H1 (cell line): ENCODE data around the gene ARHGAP28. TPM values are rescaled to one million over a fixed set of nuclear protein-coding genes. Genes with fewer than 3 reads are reported as not detected.

ENCODE experiments used
- CTCF ChIA-PET: fragments of 300-600 bp; sonication (Branson Sonifier 250); formaldehyde crosslinking; loops from one replicate; lab custom pipeline; 2021; ENCODE audit not compliant: partially characterized antibody; lab: Charles Lee
- POLR2A ChIA-PET: fragments of 300-600 bp; sonication (Branson Sonifier 250); formaldehyde crosslinking; loops from one replicate; lab custom pipeline; 2021; ENCODE audit warnings: inconsistent platforms; ENCODE audit not compliant: partially characterized antibody; lab: Charles Lee
- DNase-seq, 2 experiments: peaks; one replicate each; pipeline versions ENCODE4 v3.0.0 to v3.0.0-alpha.2; 2010 to 2022; ENCODE audit warnings: low spot score in 2 of 2, low read depth in 1 of 2, mixed read lengths in 1 of 2
- FAIRE-seq: peaks from 2 replicates; lab custom pipeline; 2011; peaks lifted over from hg19 to GRCh38; lab: Jason Lieb, UNC
- H2AFZ ChIP-seq: 2 replicates; pipeline ENCODE4 v1.8.1; 2012; ENCODE audit warnings: low read length, inconsistent platforms
- H2AK5ac ChIP-seq: 2 replicates; pipeline ENCODE4 v1.6.1; 2013; ENCODE audit warnings: low read depth, low read length
- H2BK120ac ChIP-seq: replicated peaks from 2 replicates; pipeline ENCODE3; 2013; ENCODE audit warnings: low read depth, low read length, inconsistent platforms
- H2BK12ac ChIP-seq: 2 replicates; pipeline ENCODE4 v1.6.1; 2013; ENCODE audit warnings: low read depth, low read length
- H2BK15ac ChIP-seq: 2 replicates; pipeline ENCODE4 v1.6.1; 2013; ENCODE audit warnings: low read length
- H2BK20ac ChIP-seq: 2 replicates; pipeline ENCODE4 v1.6.1; 2013; ENCODE audit warnings: low read length
- H2BK5ac ChIP-seq: 2 replicates; pipeline ENCODE4 v1.6.1; 2013; ENCODE audit warnings: low read depth, low read length
- H3K14ac ChIP-seq: 2 replicates; pipeline ENCODE4 v1.6.1; 2013; ENCODE audit warnings: inconsistent platforms; ENCODE audit not compliant: insufficient read length
- H3K18ac ChIP-seq: 2 replicates; pipeline ENCODE4 v1.6.1; 2013; ENCODE audit warnings: low read length; ENCODE audit errors: extremely low read depth
- H3K23ac ChIP-seq: 2 replicates; pipeline ENCODE4 v1.6.1; 2013; ENCODE audit warnings: inconsistent platforms; ENCODE audit not compliant: insufficient read length
- H3K23me2 ChIP-seq: 2 replicates; pipeline ENCODE4 v1.6.1; 2013; ENCODE audit warnings: low read depth, low read length
- H3K27ac ChIP-seq: 2 replicates; pipeline ENCODE4 v1.6.1; 2011; ENCODE audit warnings: low read depth, low read length, inconsistent platforms
- H3K27me3 ChIP-seq, 4 experiments: replicated peaks in 1 of 4; 1 replicate in 1 of 4; 2 replicates in 3 of 4; pipeline versions ENCODE4 v1.6.1 to v1.8.1; 2011 to 2013; ENCODE audit warnings: low read length in 3 of 4, mild to moderate bottlenecking in 3 of 4, inconsistent platforms in 2 of 4, mixed read lengths in 2 of 4, moderate library complexity in 1 of 4; ENCODE audit not compliant: control insufficient read depth in 3 of 4, insufficient read depth in 3 of 4; ENCODE audit errors: extremely low read depth in 1 of 4
- H3K36me3 ChIP-seq, 4 experiments: 2 replicates each; pipeline versions ENCODE4 v1.6.1 to v1.8.1; 2011 to 2013; ENCODE audit warnings: mild to moderate bottlenecking in 4 of 4, low read length in 3 of 4, moderate library complexity in 2 of 4, control low read depth in 1 of 4, inconsistent platforms in 1 of 4; ENCODE audit not compliant: insufficient read depth in 4 of 4, control insufficient read depth in 2 of 4
- H3K4ac ChIP-seq: replicated peaks from 2 replicates; pipeline ENCODE3; 2013; ENCODE audit warnings: low read length, low read depth, mixed read lengths, inconsistent platforms; ENCODE audit not compliant: insufficient read length
- H3K4me1 ChIP-seq, 4 experiments: replicated peaks in 1 of 4; 1 replicate in 1 of 4; 2 replicates in 3 of 4; pipeline versions ENCODE4 v1.6.1 to v1.8.1; 2011 to 2013; ENCODE audit warnings: low read length in 3 of 4, inconsistent platforms in 2 of 4, mixed read lengths in 1 of 4; ENCODE audit not compliant: insufficient read depth in 4 of 4, control insufficient read depth in 3 of 4
- H3K4me2 ChIP-seq, 2 experiments: 2 replicates each; pipeline versions ENCODE4 v1.6.1 to v1.8.1; 2011 to 2013; ENCODE audit warnings: low read depth in 2 of 2, low read length in 2 of 2, control low read depth in 1 of 2, inconsistent platforms in 1 of 2, mild to moderate bottlenecking in 1 of 2; ENCODE audit not compliant: insufficient read depth in 1 of 2
- H3K4me3 ChIP-seq, 4 experiments: fragments of 200-600, 300-600 bp in 1 of 4; sonication (generic), shearing (Covaris generic), sonication (Bioruptor Twin) in 1 of 4; 2 replicates each; pipeline versions ENCODE4 v1.5.1 to v1.8.1; 2011 to 2016; ENCODE audit warnings: low read length in 4 of 4, low read depth in 3 of 4, control low read depth in 2 of 4, inconsistent platforms in 2 of 4, mild to moderate bottlenecking in 2 of 4, mixed read lengths in 1 of 4, moderate library complexity in 1 of 4; ENCODE audit not compliant: insufficient read depth in 2 of 4; ENCODE audit errors: extremely low read depth in 1 of 4
- H3K56ac ChIP-seq: replicated peaks from 2 replicates; pipeline ENCODE3; 2013; ENCODE audit warnings: low read depth, mild to moderate bottlenecking, mixed read lengths, low read length, inconsistent platforms; ENCODE audit not compliant: insufficient read length
- H3K79me1 ChIP-seq: 2 replicates; pipeline ENCODE4 v1.6.1; 2013; ENCODE audit warnings: low read depth, low read length, control low read depth
- H3K79me2 ChIP-seq, 2 experiments: 2 replicates each; pipeline versions ENCODE4 v1.6.1 to v1.8.1; 2012 to 2013; ENCODE audit warnings: low read length in 2 of 2, mild to moderate bottlenecking in 2 of 2, inconsistent platforms in 1 of 2; ENCODE audit not compliant: insufficient read depth in 2 of 2, control insufficient read depth in 1 of 2
- H3K9ac ChIP-seq, 4 experiments: replicated peaks in 1 of 4; 1 replicate in 1 of 4; 2 replicates in 3 of 4; pipeline versions ENCODE4 v1.6.1 to v1.8.1; 2011 to 2013; ENCODE audit warnings: low read depth in 3 of 4, low read length in 3 of 4, control low read depth in 2 of 4, mild to moderate bottlenecking in 2 of 4, moderate library complexity in 2 of 4, inconsistent platforms in 1 of 4; ENCODE audit errors: extremely low read depth in 1 of 4
- H3K9me3 ChIP-seq, 2 experiments: 2 replicates each; pipeline versions ENCODE4 v1.6.1 to v1.8.1; 2012 to 2013; ENCODE audit warnings: mild to moderate bottlenecking in 2 of 2, moderate library complexity in 2 of 2, control low read depth in 1 of 2, inconsistent platforms in 1 of 2, low read depth in 1 of 2, low read length in 1 of 2, mixed read lengths in 1 of 2; ENCODE audit not compliant: insufficient read depth in 2 of 2
- H4K20me1 ChIP-seq, 2 experiments: replicated peaks in 1 of 2; 2 replicates each; pipeline versions ENCODE3 to v1.8.1; 2011 to 2013; ENCODE audit warnings: inconsistent platforms in 2 of 2, low read length in 2 of 2, mild to moderate bottlenecking in 1 of 2; ENCODE audit not compliant: insufficient read depth in 2 of 2, control insufficient read depth in 1 of 2
- H4K5ac ChIP-seq: 2 replicates; pipeline ENCODE4 v1.6.1; 2013; ENCODE audit warnings: low read length, low read depth, mixed read lengths, inconsistent platforms; ENCODE audit not compliant: insufficient read length
- H4K8ac ChIP-seq: 2 replicates; pipeline ENCODE4 v1.8.0; 2013; ENCODE audit warnings: mild to moderate bottlenecking, moderate library complexity, low read length, inconsistent platforms; ENCODE audit not compliant: insufficient read depth; ENCODE audit errors: extremely low read depth
- H4K91ac ChIP-seq: replicated peaks from 2 replicates; pipeline ENCODE3; 2013; ENCODE audit warnings: low read length, mixed read lengths, inconsistent platforms; ENCODE audit not compliant: insufficient read length
- BACH1 ChIP-seq: IDR thresholded peaks from 2 replicates; pipeline ENCODE4 v1.6.1; 2012; ENCODE audit warnings: low read length, improper control_type of control experiment
- NANOG ChIP-seq: IDR thresholded peaks from 2 replicates; pipeline ENCODE4 v1.6.1; 2011; ENCODE audit warnings: low read length, low read depth, mild to moderate bottlenecking, inconsistent platforms; ENCODE audit not compliant: insufficient read depth, poor library complexity, severe bottlenecking
- POLR2A ChIP-seq, 2 experiments: IDR thresholded peaks; 1 replicate in 1 of 2; 2 replicates in 1 of 2; pipeline ENCODE4 v1.6.1; 2011; ENCODE audit warnings: low read depth in 2 of 2, low read length in 2 of 2, mild to moderate bottlenecking in 2 of 2; ENCODE audit errors: control extremely low read depth in 1 of 2
- RAD21 ChIP-seq, 2 experiments: IDR thresholded peaks in 1 of 2; conservative IDR thresholded peaks in 1 of 2; 2 replicates each; pipeline ENCODE4 v1.6.1; 2011; ENCODE audit warnings: low read depth in 2 of 2, low read length in 2 of 2, improper control_type of control experiment in 1 of 2, inconsistent platforms in 1 of 2, mild to moderate bottlenecking in 1 of 2, moderate library complexity in 1 of 2
- RBBP5 ChIP-seq: IDR thresholded peaks from 2 replicates; pipeline ENCODE4 v1.7.1; 2012; ENCODE audit warnings: low read depth, mild to moderate bottlenecking, inconsistent platforms, low read length, moderate library complexity, borderline replicate concordance
- RFX5 ChIP-seq: IDR thresholded peaks from 2 replicates; pipeline ENCODE4 v1.6.1; 2011; ENCODE audit warnings: low read depth, low read length, improper control_type of control experiment, borderline replicate concordance
- RNF2 ChIP-seq: fragments of 200-900, 300-1000 bp; sonication (generic); IDR thresholded peaks from 2 replicates; pipeline ENCODE4 v1.7.1; 2016; ENCODE audit warnings: borderline replicate concordance, low read depth, mild to moderate bottlenecking, antibody characterized with exemption, low read length; ENCODE audit not compliant: poor library complexity, severe bottlenecking; ENCODE audit errors: missing control alignments
- TCF12 ChIP-seq: IDR thresholded peaks from 2 replicates; pipeline ENCODE4 v1.6.1; 2011; ENCODE audit warnings: low read depth, mild to moderate bottlenecking, low read length
- WGBS, 2 experiments: shearing (Covaris generic) in 1 of 2; methylation state at CpG; one replicate each; pipeline versions ENCODE4 v1.1.6 to v1.1.7; 2013 to 2015; ENCODE audit warnings: low lambda C conversion rate in 2 of 2, mixed read lengths in 2 of 2, inconsistent platforms in 1 of 2, low coverage in 1 of 2, missing lambda C conversion rate in 1 of 2; ENCODE audit not compliant: insufficient replicate concordance in 2 of 2, insufficient coverage in 1 of 2, insufficient read length in 1 of 2; ENCODE audit errors: extremely low coverage in 1 of 2, missing lambda C conversion rate in 1 of 2; 5-methylcytosine and 5-hydroxymethylcytosine counted together
- polyA plus RNA-seq, 7 experiments: library from polyadenylated mRNA; depleted of rRNA in 3 of 7; stranded (reverse) in 5 of 7; unstranded in 2 of 7; fragments of >200 nt in 5 of 7; fragments of 200-250 nt in 2 of 7; gene quantifications; 1 replicate in 5 of 7; 2 replicates in 1 of 7; 4 replicates in 1 of 7; pipeline versions ENCODE4 v1.2.1 to v1.2.3, GENCODE V29; 2011 to 2013; ENCODE audit warnings: missing spikeins in 2 of 7, mixed read lengths in 2 of 7
- total RNA-seq: library from RNA; stranded (reverse); fragmentation: NEBNext Ultra II Directional; extraction: Animal tissue kit (Norgen Biotek cat#: 25700); gene quantifications from 2 replicates; pipeline ENCODE4 v1.2.1, GENCODE V29; 2021

ARHGAP28 gene
- total and polyA plus RNA-seq, 2 of the 8 experiments (the other 6 are each of a cell fraction or from before 2014, with no cell fraction given), result 2.9 to 14.4 TPM

GRCh38 chr18:6777509-6777908 lies 48.0 kb downstream of the ARHGAP28 start:
- DNase-seq, result no peak
- no peak overlapping the region for H4K8ac ChIP-seq
- no peak overlapping the region for H3K4ac ChIP-seq
- no peak overlapping the region for H3K9ac ChIP-seq
- H3K23ac ChIP-seq, result no peak overlapping the region
- H4K91ac ChIP-seq, result no peak overlapping the region
- no peak overlapping the region for H2AFZ ChIP-seq
- H3K56ac ChIP-seq, result no peak overlapping the region
- H4K5ac ChIP-seq, result no peak overlapping the region
- TF ChIP-seq RAD21 (IDR thresholded peaks at IDR 0.05 in 1 of 2, conservative IDR thresholded peaks at IDR 0.05 in 1 of 2; ENCODE audit: low read depth in 2 of 2, low read length in 2 of 2) (no peak), BACH1 (no peak), NANOG (no peak), POLR2A (IDR thresholded peaks at IDR 0.05; ENCODE audit: control extremely low read depth in 1 of 2, low read depth in 2 of 2, low read length in 2 of 2) (no peak), RFX5 (no peak), TCF12 (no peak), RBBP5 (no peak), RNF2 (no peak)
- H2AK5ac ChIP-seq, result no peak overlapping the region
- ChIA-PET CTCF (interaction anchor here (0.7 to 1.5 kb wide), 3 partner anchors 9 to 37 kb away, joined by 3 to 6 read pairs (median 4); no protein-coding TSS in a partner anchor), POLR2A (interaction anchor here (0.8 kb wide), 1 partner anchor 11 kb away, joined by 3 read pairs; no protein-coding TSS in a partner anchor)
- H2BK5ac ChIP-seq, result no peak overlapping the region
- no peak overlapping the region for H3K18ac ChIP-seq
- no peak overlapping the region for H3K27ac ChIP-seq
- no peak overlapping the region for H2BK120ac ChIP-seq
- no peak overlapping the region for H3K4me2 ChIP-seq
- H4K20me1 ChIP-seq, result no peaks in the 10 kb centered on the region
- H3K27me3 ChIP-seq, result no peaks in the 10 kb centered on the region
- H3K4me3 ChIP-seq, result no peak overlapping the region
- H2BK12ac ChIP-seq, result no peak overlapping the region
- no peaks in the 10 kb centered on the region for H3K79me2 ChIP-seq
- H3K4me1 ChIP-seq, result peaks cover 4 to 10% (median 6%) of the 10 kb centered on the region in 4 experiments; a peak in 6 of 7 replicates
- no peaks in the 10 kb centered on the region for H3K23me2 ChIP-seq
- no peaks in the 10 kb centered on the region for H3K36me3 ChIP-seq
- H3K9me3 ChIP-seq, result no peaks in the 10 kb centered on the region
- 95% methylated on average over 3 of the region's 3 CpGs; no CpG with 5 or more reads in 1 of the 2 experiments for WGBS, 2 experiments
- no peak overlapping the region for H2BK20ac ChIP-seq
- no peak for FAIRE-seq
- no peak overlapping the region for H3K14ac ChIP-seq
- no peak overlapping the region for H2BK15ac ChIP-seq
- H3K79me1 ChIP-seq, result no peaks in the 10 kb centered on the region
